ENCODE measurements around the gene TBC1D23. TPM values are rescaled to one million over a fixed set of nuclear protein-coding genes. Genes with fewer than 3 reads are reported as not detected.

Gene TBC1D23
- total and polyA plus RNA-seq, 2 of the 13 experiments (the other 11 are each of a cell fraction or from before 2014, with no cell fraction given): 28.7 to 35.4 TPM

- peak; percentile 96; the same call in 1 of the 2 replicates for TF ChIP-seq MYPOP (CRISPR knock-in tag; IDR thresholded peaks at IDR 0.05)
- no peak; the same call in 1 of the 2 replicates for TF ChIP-seq DZIP1 (CRISPR knock-in tag; IDR thresholded peaks at IDR 0.05)
- TF ChIP-seq ZNF383 (CRISPR knock-in tag; IDR thresholded peaks at IDR 0.05; ENCODE audit: borderline replicate concordance): peak; percentile 72; the same call in 1 of the 2 replicates
- TF ChIP-seq HCFC1 (IDR thresholded peaks at IDR 0.05; ENCODE audit: low read depth, low read length): peak; percentile 89
- TF ChIP-seq ZNF451 (CRISPR knock-in tag; IDR thresholded peaks at IDR 0.05): peak; percentile 47; the same call in 1 of the 2 replicates
- peak; percentile 77 for TF ChIP-seq SAP130 (CRISPR knock-in tag; IDR thresholded peaks at IDR 0.05; ENCODE audit: low read depth)
- TF ChIP-seq AGO2 (optimal IDR thresholded peaks at IDR 0.05; ENCODE audit: low read depth, low read length): peak; percentile 37
- TF ChIP-seq CBFB (CRISPR knock-in tag; IDR thresholded peaks at IDR 0.05): no peak
- no peak for TF ChIP-seq ZNF326 (CRISPR knock-in tag; IDR thresholded peaks at IDR 0.05; ENCODE audit: borderline replicate concordance)
- 0 out of 2 replicates have a peak, but pooled peaks have one; percentile 67 for TF ChIP-seq ZNF264 (CRISPR knock-in tag; IDR thresholded peaks at IDR 0.05)
- peak; percentile 75; the same call in 1 of the 2 replicates for TF ChIP-seq ZBTB4 (CRISPR knock-in tag; IDR thresholded peaks at IDR 0.05; ENCODE audit: borderline replicate concordance)
- 0 out of 2 replicates have a peak, but pooled peaks have one; percentile 47 for TF ChIP-seq RFXAP (CRISPR knock-in tag; IDR thresholded peaks at IDR 0.05; ENCODE audit: borderline replicate concordance)
- 0 out of 2 replicates have a peak, but pooled peaks have one; percentile 14 for TF ChIP-seq ZBTB49 (CRISPR knock-in tag; IDR thresholded peaks at IDR 0.05; ENCODE audit: borderline replicate concordance)
- peak; percentile 63; the same call in 1 of the 2 replicates for TF ChIP-seq SP5 (CRISPR knock-in tag; IDR thresholded peaks at IDR 0.05; ENCODE audit: borderline replicate concordance, low read depth)
- TF ChIP-seq KMT2B (CRISPR knock-in tag; IDR thresholded peaks at IDR 0.05): peak; percentile 98
- peak; percentile 21; the same call in 1 of the 2 replicates for TF ChIP-seq FOSL2 (CRISPR knock-in tag; IDR thresholded peaks at IDR 0.05)
Observed at GRCh38 chr3:100260685-100261484, at the start of gene TBC1D23 (continued).

All from HepG2 (cell line).